ENCODE data around the gene RPP30. TPM values are rescaled to one million over a fixed set of nuclear protein-coding genes. Genes with fewer than 3 reads are reported as not detected.
A peak's percentile ranks its signal among the peaks of the same experiment; 100 is the strongest.

The RPP30 gene
- total RNA-seq, 1 experiment from 2014 or later = 56.8 TPM

DNA sequence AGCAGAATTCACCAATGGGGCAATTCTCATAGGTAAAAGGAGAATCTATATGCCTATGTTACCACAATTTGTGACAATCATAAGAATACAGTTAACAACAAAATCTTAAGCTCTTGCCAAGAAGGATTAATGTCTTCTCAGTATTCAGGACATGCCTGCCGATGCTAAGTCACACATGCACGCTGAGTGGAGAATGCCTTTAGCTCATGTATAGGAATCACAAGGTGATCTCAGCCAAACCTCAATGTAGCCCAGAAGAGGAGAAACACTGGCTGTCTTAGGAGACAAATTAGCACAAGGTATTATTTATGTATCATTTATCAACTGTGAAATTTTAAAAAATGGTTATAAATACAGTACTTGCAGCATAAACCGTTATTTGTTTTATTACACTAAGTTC is 16.6 kb upstream of the RPP30 start:
- H3K27ac ChIP-seq (ENCODE audit: low read depth, low read length) = peak overlapping the region; percentile 95; the same call in 1 of the 2 replicates
- H3K9me2 ChIP-seq (ENCODE audit: insufficient read depth) = no peaks in the 10 kb centered on the region
- H3K4me2 ChIP-seq (ENCODE audit: low read length) = peak overlapping the region; percentile 80
- H2AFZ ChIP-seq (ENCODE audit: low read depth, low read length, poor library complexity, severe bottlenecking) = no peak overlapping the region
- no TSS peak for BruUV-seq (replicated peaks)
- H3K4me1 ChIP-seq (ENCODE audit: control insufficient read depth in 1 of 2, insufficient read depth in 2 of 2, low read length in 2 of 2) = peaks cover 17 to 37% of the 10 kb centered on the region in 2 experiments
- H3K36me3 ChIP-seq (ENCODE audit: control insufficient read depth in 1 of 2, insufficient read depth in 2 of 2, low read length in 2 of 2) = 0 out of 4 replicates have a peak, but pooled peaks cover 0 to 2% of the 10 kb centered on the region in 2 experiments
- intact Hi-C loops (cut with micrococcal nuclease) = loop anchor here (5.0 to 10.0 kb wide), 4 partner anchors 540 to 900 kb away; no protein-coding TSS in a partner anchor
- ChIA-PET CTCF (interaction anchor here (2.4 kb wide), 1 partner anchor 10 kb away, joined by 13 read pairs; no protein-coding TSS in a partner anchor), RAD21 (ENCODE audit: low non-redundant PET in 1 of 2, low total read pairs in 2 of 2, uncharacterized antibody in 2 of 2, unreplicated experiment in 2 of 2) (no interaction called here), POLR2A (no interaction called here)
- no peaks in the 10 kb centered on the region for H4K20me1 ChIP-seq (ENCODE audit: insufficient read depth)
- TF ChIP-seq ZFX (IDR thresholded peaks at IDR 0.05) = no peak
- no peak for TF ChIP-seq TCF7L2 (IDR thresholded peaks at IDR 0.05; ENCODE audit: borderline replicate concordance, extremely low read depth, insufficient read depth, insufficient read length)
- no peak for TF ChIP-seq SP1 (IDR thresholded peaks at IDR 0.05; ENCODE audit: low read depth)
- TF ChIP-seq CBX3 (IDR thresholded peaks at IDR 0.05; ENCODE audit: low read depth) = no peak
- TF ChIP-seq FOSL1 (IDR thresholded peaks at IDR 0.05; ENCODE audit: low read depth) = no peak
- TF ChIP-seq CEBPB (IDR thresholded peaks at IDR 0.05; ENCODE audit: low read depth) = no peak
- no peak for TF ChIP-seq YY1 (IDR thresholded peaks at IDR 0.05; ENCODE audit: extremely low read depth, insufficient replicate concordance, low read depth, low read length)
- TF ChIP-seq POLR2AphosphoS5 (IDR thresholded peaks at IDR 0.05; ENCODE audit: low read depth, low read length) = no peak
- H3K9me3 ChIP-seq (ENCODE audit: control insufficient read depth in 1 of 2, insufficient read depth in 1 of 2, low read depth in 1 of 2, low read length in 2 of 2) = peaks cover 3 to 11% of the 10 kb centered on the region in 2 experiments; a peak in 1 of 4 replicates
- peaks cover 72% of the 10 kb centered on the region for H3K79me2 ChIP-seq (ENCODE audit: insufficient read depth, low read length)
- no peaks in the 10 kb centered on the region for H3K27me3 ChIP-seq (ENCODE audit: insufficient read depth, low read length)
- ATAC-seq (no peak), DNase-seq (ENCODE audit: low read depth, low spot score) (no peak)
- no peak overlapping the region; a peak in 1 of 4 replicates for H3K4me3 ChIP-seq (replicated peaks in 1 of 2; ENCODE audit: low read depth in 1 of 2, low read length in 2 of 2)
- H3K9ac ChIP-seq (ENCODE audit: low read length) = no peak overlapping the region

DNA sequence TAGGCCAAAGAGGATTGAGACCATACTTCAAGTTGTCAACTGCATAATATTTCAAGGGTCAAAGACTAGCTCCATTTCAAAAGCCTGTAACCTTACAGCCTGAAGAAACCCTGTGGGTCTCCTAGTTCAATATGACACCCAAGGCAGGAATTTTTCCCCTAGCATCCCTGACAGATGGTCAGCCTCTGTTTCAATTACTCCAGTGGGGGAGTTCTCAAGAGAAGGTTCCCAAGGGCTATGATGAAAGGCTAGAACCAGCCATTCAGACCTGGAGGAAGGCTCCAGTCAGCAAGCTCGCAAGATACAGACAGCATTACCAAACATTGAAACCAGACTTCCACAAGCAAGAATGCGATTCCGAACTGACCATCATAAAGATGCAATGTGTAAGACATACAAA is 15.5 kb upstream of the RPP30 start:
- no peak for TF ChIP-seq ZNF274 (IDR thresholded peaks at IDR 0.05; ENCODE audit: low read depth, low read length)
- no peak for TF ChIP-seq SP1 (IDR thresholded peaks at IDR 0.05; ENCODE audit: low read depth)
- H3K4me3 ChIP-seq (replicated peaks in 1 of 2; ENCODE audit: low read depth in 1 of 2, low read length in 2 of 2) = peak overlapping the region; percentile 68 to 76
- H2AFZ ChIP-seq (ENCODE audit: low read depth, low read length, poor library complexity, severe bottlenecking) = no peak overlapping the region
- no TSS peak for BruUV-seq (replicated peaks)
- ATAC-seq (no peak), DNase-seq (ENCODE audit: low read depth, low spot score) (no peak)
- peak overlapping the region; percentile 95 for H3K27ac ChIP-seq (ENCODE audit: low read depth, low read length)
- peaks cover 61% of the 10 kb centered on the region for H3K79me2 ChIP-seq (ENCODE audit: insufficient read depth, low read length)
- no peaks in the 10 kb centered on the region for H4K20me1 ChIP-seq (ENCODE audit: insufficient read depth)
- peaks cover 18 to 39% of the 10 kb centered on the region in 2 experiments for H3K4me1 ChIP-seq (ENCODE audit: control insufficient read depth in 1 of 2, insufficient read depth in 2 of 2, low read length in 2 of 2)
- ChIA-PET POLR2A (no interaction called here), RAD21 (ENCODE audit: low non-redundant PET in 1 of 2, low total read pairs in 2 of 2, uncharacterized antibody in 2 of 2, unreplicated experiment in 2 of 2) (no interaction called here), CTCF (interaction anchor here (1.2 to 2.4 kb wide), 3 partner anchors 9 to 24 kb away, joined by 3 to 13 read pairs (median 4); no protein-coding TSS in a partner anchor)
- no peaks in the 10 kb centered on the region for H3K27me3 ChIP-seq (ENCODE audit: insufficient read depth, low read length)
- 0 out of 4 replicates have a peak, but pooled peaks cover 0 to 2% of the 10 kb centered on the region in 2 experiments for H3K36me3 ChIP-seq (ENCODE audit: control insufficient read depth in 1 of 2, insufficient read depth in 2 of 2, low read length in 2 of 2)
- H3K4me2 ChIP-seq (ENCODE audit: low read length) = peak overlapping the region; percentile 80
- H3K9me2 ChIP-seq (ENCODE audit: insufficient read depth) = no peaks in the 10 kb centered on the region
- peak overlapping the region; percentile 70 for H3K9ac ChIP-seq (ENCODE audit: low read length)
- intact Hi-C loops (cut with micrococcal nuclease) = loop anchor here (5.0 to 10.0 kb wide), 4 partner anchors 541 to 901 kb away; no protein-coding TSS in a partner anchor
- no peaks in the 10 kb centered on the region for H3K9me3 ChIP-seq (ENCODE audit: control insufficient read depth in 1 of 2, insufficient read depth in 1 of 2, low read depth in 1 of 2, low read length in 2 of 2)

Data from HCT116 (cell line).